KOPT-K1 (cell line): Measurements from ENCODE around the gene FOXE3.
A peak's percentile ranks its signal among the peaks of the same experiment; 100 is the strongest.

ENCODE experiments used
- H3K27ac ChIP-seq: fragments of 200-600 bp; sonication (generic); 2 replicates; pipeline ENCODE4 v1.5.1; 2016; ENCODE audit warnings: antibody characterized with exemption, mild to moderate bottlenecking, low read depth, low read length; ENCODE audit not compliant: poor library complexity, severe bottlenecking
- H3K36me3 ChIP-seq: fragments of 200-600 bp; sonication (generic); 2 replicates; pipeline ENCODE4 v1.5.1; 2017; ENCODE audit warnings: antibody characterized with exemption, mild to moderate bottlenecking, low read length, moderate library complexity; ENCODE audit not compliant: insufficient read depth
- H3K9me3 ChIP-seq: fragments of 200-600 bp; sonication (generic); 2 replicates; pipeline ENCODE4 v1.5.1; 2017; ENCODE audit warnings: antibody characterized with exemption, low read length, mild to moderate bottlenecking; ENCODE audit not compliant: insufficient read depth, poor library complexity, severe bottlenecking

Gene FOXE3

DNA sequence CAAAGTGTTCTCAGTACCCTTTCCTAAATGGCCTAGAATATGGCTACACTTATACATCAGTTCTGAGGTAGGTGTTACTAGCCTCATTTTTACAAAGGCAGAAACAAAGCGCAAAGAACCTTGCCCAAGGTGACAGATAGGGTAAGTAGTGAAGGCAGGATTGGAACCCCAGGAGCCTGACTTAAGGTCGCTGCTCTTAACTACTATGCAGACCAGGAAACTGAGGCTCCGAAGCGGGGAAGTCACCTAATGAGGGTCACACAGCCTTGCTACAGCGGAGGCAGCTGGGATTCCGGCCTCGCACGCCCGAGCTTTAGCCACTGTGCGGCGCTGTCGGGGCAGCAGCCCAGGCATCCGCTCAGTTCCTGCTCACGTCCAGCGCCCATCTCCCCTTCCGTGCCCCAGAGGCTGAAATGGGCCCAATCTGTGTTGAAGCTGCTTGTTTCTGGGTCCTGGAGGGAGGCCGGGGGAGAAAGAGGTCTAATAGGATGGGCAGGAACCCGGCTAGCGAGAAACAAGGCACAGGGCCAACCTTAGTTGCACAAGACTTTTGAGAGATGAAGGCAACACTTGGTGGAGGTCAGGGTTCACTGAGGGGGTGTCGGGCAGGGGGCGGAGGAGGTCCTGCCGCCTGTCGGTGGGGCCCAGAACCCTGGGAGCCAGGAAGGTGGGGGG lies 20.4 kb downstream of the FOXE3 start:
- peaks cover 39% of the 10 kb centered on the region for H3K36me3 ChIP-seq
- peak overlapping the region; percentile 78 for H3K27ac ChIP-seq
- H3K9me3 ChIP-seq = no peaks in the 10 kb centered on the region

GRCh38 chr1:47436979-47437446 lies 20.9 kb downstream of the FOXE3 start:
- no peaks in the 10 kb centered on the region for H3K9me3 ChIP-seq
- H3K27ac ChIP-seq = peak overlapping the region; percentile 78
- H3K36me3 ChIP-seq = peaks cover 33% of the 10 kb centered on the region

GRCh38 chr1:47437447-47438164 lies 21.5 kb downstream of the FOXE3 start, which contains the start of gene FOXD2:
FOXD2 (plus strand) TSS chr1:47438044; CDS start chr1:47438136, 92 bp downstream.
- Histone ChIP-seq H3K9me3 (no peaks in the 10 kb centered on the region), H3K27ac (peak within 1 kb of the TSS; percentile 78), H3K36me3 (peaks cover 27% of the 10 kb centered on the region)

- peaks cover 20% of the 10 kb centered on the region for H3K36me3 ChIP-seq
- H3K9me3 ChIP-seq = no peaks in the 10 kb centered on the region
- H3K27ac ChIP-seq = peak overlapping the region; percentile 78
Measured at GRCh38 chr1:47438165-47439016, 22.3 kb downstream of the FOXE3 start.

DNA sequence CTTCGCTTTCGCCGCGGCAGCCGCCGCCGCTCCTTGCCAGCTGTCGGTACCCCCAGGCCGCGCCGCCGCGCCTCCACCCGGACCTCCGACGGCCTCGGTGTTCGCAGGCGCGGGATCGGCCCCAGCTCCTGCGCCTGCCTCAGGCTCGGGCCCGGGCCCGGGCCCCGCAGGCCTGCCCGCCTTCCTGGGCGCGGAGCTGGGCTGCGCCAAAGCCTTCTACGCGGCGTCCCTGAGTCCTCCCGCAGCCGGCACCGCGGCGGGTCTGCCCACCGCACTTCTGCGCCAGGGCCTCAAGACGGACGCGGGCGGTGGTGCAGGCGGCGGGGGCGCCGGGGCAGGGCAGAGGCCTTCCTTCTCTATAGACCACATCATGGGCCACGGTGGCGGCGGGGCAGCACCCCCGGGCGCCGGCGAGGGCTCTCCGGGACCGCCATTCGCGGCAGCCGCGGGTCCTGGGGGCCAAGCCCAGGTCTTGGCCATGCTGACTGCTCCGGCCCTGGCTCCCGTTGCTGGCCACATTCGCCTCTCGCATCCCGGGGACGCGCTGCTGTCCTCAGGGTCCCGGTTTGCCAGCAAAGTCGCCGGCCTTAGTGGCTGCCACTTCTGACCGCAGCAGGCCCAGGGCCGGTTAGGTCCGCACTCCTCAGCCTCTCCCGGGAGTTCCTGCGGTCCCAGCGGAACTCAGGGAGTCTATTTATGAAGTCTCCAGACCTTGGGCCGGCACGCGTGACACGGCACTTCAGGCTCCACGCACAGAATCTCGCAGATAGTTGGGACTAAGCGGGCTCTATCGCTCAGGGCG lies 23.1 kb downstream of the FOXE3 start:
- H3K27ac ChIP-seq = no peak overlapping the region
- no peaks in the 10 kb centered on the region for H3K9me3 ChIP-seq
- H3K36me3 ChIP-seq = peaks cover 11% of the 10 kb centered on the region

DNA sequence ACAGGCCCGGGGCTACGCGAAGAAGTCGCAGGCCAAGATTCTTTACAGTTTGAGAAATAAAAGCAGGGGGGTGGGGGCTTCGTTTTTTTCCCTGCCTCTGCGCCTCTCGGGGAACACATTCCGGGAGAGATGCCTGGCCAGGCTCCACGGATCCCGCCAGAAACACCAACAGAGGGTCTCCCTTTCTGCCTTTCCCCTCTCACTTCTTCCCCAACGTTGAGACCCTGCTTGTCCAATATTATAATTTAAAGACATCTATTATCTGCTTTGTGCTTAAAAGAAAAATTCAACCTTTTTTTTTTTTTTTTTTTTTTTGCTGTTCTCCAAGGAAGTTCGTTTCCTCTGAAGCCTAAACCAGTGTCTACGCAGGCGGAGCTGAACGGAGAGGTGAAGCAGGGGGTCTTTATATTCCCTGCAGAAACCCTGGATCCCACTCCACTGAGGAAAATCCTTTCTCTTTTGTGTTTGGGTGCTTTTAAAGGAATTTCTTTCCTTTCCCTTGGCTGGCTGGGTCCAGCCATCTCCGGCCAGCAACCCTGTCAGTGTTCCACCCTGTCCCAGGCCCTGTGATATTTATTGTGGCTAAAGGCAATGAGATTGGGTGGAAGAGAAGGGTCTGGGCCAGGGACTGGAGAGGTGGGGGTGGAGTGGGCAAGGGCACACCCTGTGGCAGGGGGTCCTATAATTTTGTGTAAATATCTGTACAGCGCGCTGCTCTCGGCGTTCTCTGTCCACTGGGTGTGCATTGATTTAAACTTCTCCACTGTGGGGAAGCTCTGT lies 23.9 kb downstream of the FOXE3 start:
- Histone ChIP-seq H3K9me3 (no peaks in the 10 kb centered on the region), H3K36me3 (peaks cover 3% of the 10 kb centered on the region; the same call in 1 of the 2 replicates), H3K27ac (no peak overlapping the region)

GRCh38 chr1:47440599-47441081 lies 24.6 kb downstream of the FOXE3 start:
- no peaks in the 10 kb centered on the region for H3K9me3 ChIP-seq
- no peak overlapping the region for H3K27ac ChIP-seq
- no peaks in the 10 kb centered on the region for H3K36me3 ChIP-seq

DNA sequence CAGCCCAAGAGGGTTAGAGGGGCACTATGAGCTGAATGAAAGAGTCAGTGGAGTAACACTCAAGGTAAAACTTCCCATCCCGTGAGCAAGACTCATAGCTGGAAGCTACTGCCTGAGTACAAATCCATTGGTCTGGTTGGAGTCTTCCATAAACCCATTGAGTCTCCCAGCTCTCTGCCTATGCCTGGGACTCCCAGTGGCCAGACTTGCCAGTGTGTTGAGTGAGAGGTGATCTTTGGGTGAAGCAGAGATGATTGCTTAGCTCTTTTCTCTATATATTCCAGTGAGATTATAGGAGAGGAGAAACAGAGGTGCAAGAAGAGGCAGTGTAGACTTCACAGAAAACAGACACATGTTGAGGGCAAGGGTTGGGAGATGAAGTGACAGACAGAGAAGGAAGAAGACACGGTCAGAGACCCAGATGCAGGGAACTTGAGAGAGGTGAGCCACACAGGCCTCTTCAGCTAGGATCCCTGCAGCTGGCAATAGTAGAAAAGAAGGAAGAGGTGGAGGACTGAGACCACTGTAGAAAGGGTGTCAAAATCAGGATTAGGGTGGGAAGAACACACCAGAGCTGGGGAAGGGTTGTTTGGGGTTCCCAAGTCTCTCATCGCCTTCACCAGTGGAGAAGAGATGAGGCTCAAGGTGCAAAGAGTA lies 25.5 kb downstream of the FOXE3 start:
- Histone ChIP-seq H3K27ac (no peak overlapping the region), H3K9me3 (no peaks in the 10 kb centered on the region), H3K36me3 (no peaks in the 10 kb centered on the region)

GRCh38 chr1:47442202-47442601 lies 26.1 kb downstream of the FOXE3 start:
- no peaks in the 10 kb centered on the region for H3K9me3 ChIP-seq
- no peak overlapping the region for H3K27ac ChIP-seq
- no peaks in the 10 kb centered on the region for H3K36me3 ChIP-seq

GRCh38 chr1:47442842-47443529 lies 26.9 kb downstream of the FOXE3 start:
- no peak overlapping the region for H3K27ac ChIP-seq
- no peaks in the 10 kb centered on the region for H3K9me3 ChIP-seq
- H3K36me3 ChIP-seq = no peaks in the 10 kb centered on the region

DNA sequence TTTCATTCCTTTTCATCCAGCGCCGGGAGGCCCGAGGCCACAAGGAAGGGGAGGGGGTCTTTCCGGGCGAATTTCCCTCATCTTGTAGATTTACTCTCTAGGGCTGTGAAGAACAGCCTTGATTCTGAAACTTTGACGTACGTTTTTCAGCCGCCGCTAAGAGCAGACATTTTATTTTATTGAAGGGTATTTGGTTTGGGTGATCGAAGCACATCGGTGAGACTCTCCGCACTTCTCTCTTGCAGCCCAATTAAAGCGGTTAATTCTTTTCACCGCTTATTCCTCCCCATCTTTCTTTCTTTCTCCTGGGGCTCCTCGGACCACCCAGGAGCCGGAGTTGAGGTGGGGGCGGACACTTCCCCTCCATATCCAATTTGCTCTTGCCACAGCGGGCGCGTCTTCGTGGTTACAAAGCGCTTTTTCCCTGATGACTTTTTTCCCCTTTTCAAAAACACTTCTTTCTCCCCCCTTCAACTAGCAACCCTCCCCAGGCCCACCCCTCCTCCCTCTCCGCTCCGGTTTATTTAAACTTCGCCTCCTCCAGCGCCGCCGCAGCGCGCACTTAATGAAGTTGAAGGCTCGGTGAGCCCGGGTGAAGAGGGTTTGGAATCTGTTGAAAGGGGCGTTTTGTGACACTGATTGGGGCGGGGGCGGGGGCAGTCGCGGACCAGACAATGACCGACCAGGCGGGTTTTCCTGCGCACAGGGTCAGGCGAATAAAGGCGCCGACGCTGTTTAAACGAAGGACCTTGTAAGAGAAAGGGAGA lies 27.6 kb downstream of the FOXE3 start:
- Histone ChIP-seq H3K9me3 (no peaks in the 10 kb centered on the region), H3K27ac (no peak overlapping the region), H3K36me3 (no peaks in the 10 kb centered on the region)

GRCh38 chr1:47444297-47444561 lies 28.1 kb downstream of the FOXE3 start:
- H3K27ac ChIP-seq = no peak overlapping the region
- H3K36me3 ChIP-seq = no peaks in the 10 kb centered on the region
- H3K9me3 ChIP-seq = no peaks in the 10 kb centered on the region
